COLO829 (cell line): ENCODE measurements around the gene RAE1.

ENCODE experiments used
- DNase-seq: peaks from one replicate; pipeline ENCODE4 v3.0.0; 2012; ENCODE audit warnings: low spot score

The RAE1 gene

GRCh38 chr20:57372157-57372556, 21.1 kb downstream of the RAE1 start:
- no peak for DNase-seq

- DNase-seq: no peak
Measured at GRCh38 chr20:57372581-57373350, 21.7 kb downstream of the RAE1 start.

GRCh38 chr20:57374343-57374930, 23.4 kb downstream of the RAE1 start:
- no peak for DNase-seq

- no peak for DNase-seq
Measured at GRCh38 chr20:57374931-57375651, 24.0 kb downstream of the RAE1 start.

DNA sequence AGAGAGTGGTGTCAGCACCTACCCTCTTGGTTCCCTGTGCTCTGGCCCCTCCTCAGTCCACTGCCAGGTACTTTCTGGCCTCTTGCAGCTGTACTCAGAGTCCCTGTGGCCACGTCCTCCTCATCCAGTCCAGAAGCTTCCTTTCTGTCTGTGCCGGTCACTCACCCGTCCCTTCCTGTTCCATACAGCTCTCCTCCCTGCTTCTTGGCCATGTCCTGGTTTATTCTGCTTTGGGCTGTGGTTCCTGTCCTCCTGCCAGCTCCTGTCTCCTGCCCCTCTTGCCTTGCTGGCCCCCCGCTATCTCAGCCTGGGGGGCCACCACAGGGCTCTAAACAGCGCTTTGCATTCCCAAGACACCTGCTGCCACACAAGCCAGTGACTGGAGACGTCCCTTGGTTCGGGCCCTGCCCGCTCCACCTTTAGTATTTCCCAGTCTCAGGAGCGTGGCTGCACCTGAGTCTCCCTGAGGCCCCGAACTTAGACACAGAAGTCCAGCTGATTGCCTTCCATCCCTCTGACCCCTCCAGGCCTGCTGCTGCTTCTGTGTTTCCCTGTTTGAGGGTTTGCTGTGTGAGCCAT, 24.7 kb downstream of the RAE1 start:
- DNase-seq: no peak

DNA sequence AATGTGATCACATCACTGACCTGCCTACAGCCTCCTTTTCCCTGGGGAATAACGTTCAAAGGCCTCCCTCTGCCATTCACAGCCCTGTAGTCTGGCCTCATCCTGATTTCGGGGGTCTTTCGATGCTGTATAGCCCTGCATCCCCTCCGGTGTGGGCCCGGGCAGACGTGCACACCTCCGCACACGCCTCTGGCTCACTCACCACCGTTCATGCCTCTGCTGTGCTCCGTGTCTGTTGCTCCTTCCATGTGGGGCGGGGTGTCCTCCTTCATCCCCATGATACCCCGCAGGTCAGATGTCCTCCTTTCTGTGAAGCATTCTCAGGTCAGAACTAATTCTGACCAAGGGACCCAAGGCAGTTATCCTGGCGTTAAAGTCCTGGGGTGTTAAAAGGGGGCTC, 26.3 kb downstream of the RAE1 start:
- DNase-seq: no peak

DNA sequence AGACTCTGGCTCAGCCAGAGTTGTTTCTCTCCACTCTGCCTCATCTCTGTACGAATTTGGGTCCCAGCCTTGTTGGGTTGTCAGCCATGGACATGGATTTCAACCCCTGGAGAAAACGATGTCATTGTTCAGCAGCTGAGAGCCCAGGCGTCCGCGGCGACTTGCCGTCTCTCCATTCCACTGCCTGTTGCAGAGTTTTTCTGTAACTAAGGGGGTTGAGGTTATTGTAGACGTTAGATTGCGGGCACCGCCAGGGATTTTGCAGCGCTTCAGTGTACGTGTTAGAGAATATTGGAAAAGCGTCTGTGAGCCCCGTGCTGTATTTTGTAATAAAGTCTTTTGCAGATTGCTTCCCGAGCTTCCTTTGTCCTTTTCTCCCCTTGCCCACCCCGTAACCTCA, 27.1 kb downstream of the RAE1 start:
- DNase-seq: no peak

GRCh38 chr20:57378646-57379262, 27.7 kb downstream of the RAE1 start:
- no peak for DNase-seq

GRCh38 chr20:57379263-57379647, 28.2 kb downstream of the RAE1 start:
- DNase-seq: no peak

DNA sequence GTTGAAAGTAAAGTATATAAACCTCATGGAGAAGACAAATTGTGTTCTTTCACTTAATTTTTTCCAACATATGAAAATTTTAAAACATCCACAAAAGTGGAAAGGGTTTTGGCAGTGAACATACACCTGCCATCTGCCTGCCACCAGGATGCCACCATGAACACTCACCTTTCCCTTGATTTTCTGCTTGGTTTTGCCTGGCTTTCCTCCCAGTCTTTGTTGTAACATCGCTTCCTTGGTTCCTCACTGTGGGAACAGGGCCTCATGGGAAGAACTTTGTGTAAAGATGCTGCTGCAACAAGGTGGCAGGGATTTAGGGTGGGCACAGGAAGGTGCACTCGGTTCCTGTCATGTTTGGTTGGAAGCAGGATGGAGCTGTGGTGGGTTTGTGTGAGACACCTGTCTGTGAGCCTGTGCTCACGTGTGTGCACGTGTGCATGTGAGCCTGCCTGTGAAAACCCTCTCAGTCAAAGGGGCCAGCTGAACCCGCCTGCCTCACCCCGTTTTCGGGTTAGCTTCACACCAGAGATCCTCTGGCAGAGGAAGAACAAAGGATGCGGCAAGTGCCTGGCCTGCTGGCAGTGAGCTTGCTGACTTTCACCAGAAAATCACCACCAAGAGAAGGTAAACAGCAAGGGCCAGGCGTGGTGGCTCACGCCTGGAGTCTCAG, 29.2 kb downstream of the RAE1 start:
- no peak for DNase-seq

DNA sequence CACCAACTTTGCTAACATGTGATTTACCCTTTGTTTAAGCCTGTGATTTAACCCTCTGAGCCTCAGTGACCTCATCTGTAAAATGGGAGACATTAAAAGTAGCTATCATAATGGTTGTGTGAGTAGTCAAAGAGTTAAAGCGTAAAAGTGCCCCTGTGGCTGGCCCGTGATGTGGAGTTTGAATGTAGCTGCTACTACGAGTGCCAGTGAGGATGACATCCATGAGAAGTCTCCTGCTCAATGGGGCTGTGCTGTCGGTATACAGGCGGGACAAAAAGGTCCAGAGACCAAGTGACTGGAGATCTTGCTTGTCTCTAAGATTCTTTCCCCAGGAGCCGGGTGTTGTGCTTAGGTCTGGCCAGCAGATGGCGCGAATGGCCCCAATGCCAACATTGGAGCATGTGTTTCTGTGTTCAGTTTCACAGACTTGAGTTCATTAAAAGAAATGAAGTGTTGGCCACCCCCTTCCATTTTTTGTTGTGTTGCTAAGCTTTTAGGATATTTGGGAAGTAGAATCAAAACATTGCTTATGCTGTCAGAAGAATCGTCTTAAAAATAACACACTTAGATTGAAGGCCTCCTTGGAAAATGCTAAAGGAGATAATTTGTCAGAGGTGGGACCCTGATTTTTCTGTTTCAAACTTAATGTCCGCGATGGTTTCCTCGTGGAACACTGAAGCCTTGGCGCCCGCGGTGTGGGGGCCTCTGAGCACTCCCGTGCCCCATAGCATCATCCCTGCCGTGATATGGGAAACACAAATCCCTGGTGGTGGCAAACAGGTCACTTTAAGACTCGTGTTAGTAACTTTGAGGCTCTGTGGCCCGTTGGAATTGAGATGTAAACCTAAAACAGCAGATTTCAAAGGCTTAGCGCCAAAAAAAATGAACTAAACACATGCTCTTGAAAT, 30.8 kb downstream of the RAE1 start:
- peak; percentile 94 for DNase-seq

DNA sequence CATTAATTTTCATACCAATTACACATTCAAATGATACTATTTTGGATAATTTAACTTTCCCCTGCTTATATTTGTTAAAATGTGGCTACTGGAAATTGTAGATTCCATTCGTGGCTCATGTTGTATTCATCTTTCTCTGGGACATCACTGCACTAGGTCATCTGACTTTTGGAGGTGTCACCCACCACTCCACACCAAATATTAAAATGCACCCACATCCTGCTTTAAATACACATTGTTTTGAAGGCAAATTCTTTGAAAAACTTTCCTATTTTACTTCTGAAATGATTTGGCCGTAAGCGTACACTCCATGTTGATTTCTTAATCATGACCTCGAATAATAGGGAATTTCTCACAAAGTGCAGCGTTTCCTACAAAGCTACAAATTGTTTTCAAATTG, 31.5 kb downstream of the RAE1 start:
- no peak for DNase-seq

- no peak for DNase-seq
Measured at GRCh38 chr20:57383447-57384347, 32.6 kb downstream of the RAE1 start.

DNA sequence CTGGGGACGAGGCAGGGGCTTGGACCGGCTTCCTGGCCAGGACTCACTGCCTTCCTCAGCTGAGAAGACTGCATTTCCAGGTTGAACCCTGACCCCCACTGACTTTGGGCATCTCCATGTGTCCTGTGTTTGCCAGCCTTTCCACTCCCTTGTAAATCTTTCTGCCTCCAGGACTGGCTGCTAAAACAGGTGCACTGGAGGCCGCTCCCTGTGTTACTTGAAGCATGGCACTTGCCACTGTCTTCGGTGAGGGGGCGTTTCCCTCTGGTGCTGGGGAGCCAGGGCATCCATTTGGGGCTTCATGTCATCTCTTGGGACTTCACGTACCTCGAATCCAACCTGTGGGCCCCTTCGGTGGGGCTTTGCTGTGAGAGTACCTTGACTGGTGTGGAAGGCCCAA, 33.4 kb downstream of the RAE1 start:
- no peak for DNase-seq

GRCh38 chr20:57384953-57385761, 34.1 kb downstream of the RAE1 start:
- no peak for DNase-seq

DNA sequence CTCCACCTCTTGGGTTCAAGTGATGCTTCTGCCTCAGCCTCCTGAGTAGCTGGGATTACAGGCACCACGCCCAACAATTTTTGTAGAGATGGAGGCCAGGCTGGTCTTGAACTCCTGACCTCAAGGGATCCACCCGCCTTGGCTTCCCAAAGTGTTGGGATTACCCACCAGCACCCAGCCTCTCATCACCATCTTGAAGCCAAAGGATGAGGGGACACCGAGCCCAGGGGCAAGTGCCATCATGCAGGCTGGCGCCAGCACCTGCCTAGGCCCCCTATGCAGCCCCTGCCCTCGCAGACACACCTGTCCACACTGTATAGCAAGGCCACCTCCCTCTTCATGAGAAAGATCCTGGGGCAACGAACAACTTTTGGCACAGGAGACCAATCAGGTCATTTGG, 34.9 kb downstream of the RAE1 start:
- DNase-seq: no peak

DNA sequence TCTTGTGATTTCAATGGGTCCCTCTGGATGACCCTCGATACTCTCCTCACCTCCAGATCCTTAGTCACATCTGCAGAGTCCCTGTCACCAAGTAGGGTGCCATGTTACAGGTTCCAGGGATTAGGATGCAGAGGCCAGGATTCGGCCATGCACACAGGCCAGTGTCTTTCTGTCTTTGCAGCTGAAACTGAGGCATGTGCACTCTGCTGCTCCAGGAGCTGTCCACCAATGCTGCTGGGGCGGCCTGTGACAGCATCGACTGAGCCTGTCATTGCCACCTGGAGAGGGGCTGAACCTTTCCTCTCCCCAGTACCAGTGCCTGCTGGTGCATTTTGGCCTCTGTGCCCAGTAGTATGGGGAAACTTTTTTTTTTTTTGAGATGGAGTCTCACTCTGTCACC, 35.7 kb downstream of the RAE1 start:
- DNase-seq: no peak

GRCh38 chr20:57387463-57387862, 36.4 kb downstream of the RAE1 start:
- DNase-seq: no peak

GRCh38 chr20:57387945-57388371, 36.9 kb downstream of the RAE1 start:
- no peak for DNase-seq
